GM18511 (cell line): ENCODE results near the gene TENM4.

Source experiments
- ATAC-seq: cut with Tn5 transposase; IDR thresholded peaks from one replicate; pipeline ENCODE4 v1.9.1; 2021; ENCODE audit warnings: mild to moderate bottlenecking, moderate library complexity; ENCODE audit not compliant: unreplicated experiment

The TENM4 gene

DNA sequence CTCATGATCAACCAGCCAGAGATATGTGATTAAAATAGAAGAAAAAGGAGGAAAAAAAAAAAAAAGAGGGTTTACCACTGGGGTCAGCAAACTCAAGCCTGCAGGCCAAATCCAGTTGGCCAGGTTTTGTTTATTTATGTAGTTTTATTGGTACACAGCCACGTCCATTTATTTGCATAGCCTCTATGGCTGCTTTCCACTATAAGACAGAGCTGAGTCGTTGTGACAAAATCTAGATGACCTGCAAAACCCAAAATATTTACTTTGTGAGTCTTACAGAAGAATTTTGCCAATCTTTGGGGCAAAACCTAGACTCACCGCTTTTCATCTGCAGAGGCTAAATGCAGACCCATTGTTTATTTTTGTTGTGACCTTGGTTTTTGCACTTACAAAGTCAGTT, 87.1 kb downstream of the TENM4 start:
- ATAC-seq, result no peak

DNA sequence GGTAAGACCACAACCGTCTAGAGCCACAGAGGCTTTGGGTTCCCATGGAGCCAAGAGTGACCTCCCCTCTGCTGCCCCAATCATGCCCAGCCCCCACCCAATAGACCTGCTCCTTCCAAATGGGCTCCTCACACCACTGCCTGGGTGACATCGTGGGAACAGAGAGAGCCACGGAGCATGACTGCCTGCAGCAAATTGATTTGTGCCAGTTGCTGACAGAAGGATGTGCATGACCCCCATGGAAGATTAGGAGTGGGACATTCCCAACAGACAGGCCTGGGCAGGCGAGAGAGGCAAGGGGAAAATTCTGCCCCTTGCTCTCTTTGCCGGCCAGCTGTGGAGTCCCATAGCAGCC, 88.5 kb downstream of the TENM4 start:
- ATAC-seq, result no peak

GRCh38 chr11:79348976-79349682, 91.7 kb downstream of the TENM4 start:
- ATAC-seq, result no peak

DNA sequence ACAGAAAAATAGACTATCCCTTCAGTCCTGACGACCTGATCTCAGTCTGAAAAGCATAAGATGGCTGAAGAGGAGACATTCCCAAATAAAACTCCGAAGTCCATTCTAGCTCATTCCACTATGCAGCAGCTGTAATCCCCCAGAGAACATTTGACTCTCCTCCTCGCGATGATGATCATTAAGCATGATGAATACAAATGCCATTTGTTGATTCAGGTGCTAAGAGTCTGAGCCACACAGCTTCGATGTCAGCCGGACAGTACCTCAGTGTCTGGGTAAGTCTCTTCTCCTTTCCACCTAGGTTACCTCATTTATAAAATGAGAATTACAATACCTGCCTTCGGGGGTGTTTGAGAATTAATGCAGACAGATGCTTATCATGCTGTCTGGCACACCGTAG, 94.8 kb downstream of the TENM4 start:
- ATAC-seq, result no peak

DNA sequence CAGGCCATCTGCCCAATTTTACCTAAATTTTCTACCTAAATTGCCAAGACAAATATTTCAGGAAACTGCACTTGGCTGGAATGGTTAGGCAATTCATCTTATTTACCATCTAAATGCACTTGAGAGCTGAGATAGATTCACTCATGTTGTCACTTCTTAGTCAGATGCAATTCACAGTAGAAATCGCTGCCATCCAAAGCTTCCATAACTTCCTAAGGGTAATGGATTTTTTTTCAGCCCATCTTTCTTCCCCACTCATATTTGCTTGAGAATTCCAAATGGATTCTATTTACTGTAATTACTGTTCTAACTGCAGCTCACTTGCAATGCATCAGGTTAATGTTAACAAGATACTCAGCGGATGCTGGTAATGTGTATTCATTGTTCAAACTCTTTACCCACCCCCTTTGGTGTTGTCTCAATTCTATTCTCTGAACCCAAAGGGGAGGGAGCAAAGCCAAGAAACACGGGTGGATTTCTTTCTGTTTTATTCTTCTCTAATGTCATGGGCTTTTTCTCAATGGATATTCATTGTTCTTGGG, 96.0 kb downstream of the TENM4 start:
- no peak for ATAC-seq

GRCh38 chr11:79342686-79343085, 98.1 kb downstream of the TENM4 start:
- ATAC-seq, result no peak

GRCh38 chr11:79342236-79342635, 98.6 kb downstream of the TENM4 start:
- no peak for ATAC-seq

DNA sequence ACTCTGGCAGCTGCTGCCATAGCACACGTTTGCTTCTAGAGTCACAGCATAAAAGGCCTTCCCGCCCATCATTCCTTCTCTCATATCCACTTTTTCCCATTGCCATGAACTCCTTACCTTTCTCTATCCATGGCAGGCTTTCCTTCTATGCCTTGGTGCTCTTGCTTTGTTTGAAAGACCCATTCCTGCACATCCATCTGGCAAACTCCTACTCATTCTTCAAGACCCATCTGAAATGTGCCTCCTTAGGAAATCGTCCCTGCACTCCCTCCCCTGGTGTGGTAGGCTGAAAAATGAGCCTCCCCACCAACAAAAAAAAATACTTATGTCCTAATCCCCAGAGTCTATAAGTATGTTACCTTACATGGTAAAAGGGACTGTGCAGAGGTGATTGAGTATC, 100.3 kb downstream of the TENM4 start:
- no peak for ATAC-seq

DNA sequence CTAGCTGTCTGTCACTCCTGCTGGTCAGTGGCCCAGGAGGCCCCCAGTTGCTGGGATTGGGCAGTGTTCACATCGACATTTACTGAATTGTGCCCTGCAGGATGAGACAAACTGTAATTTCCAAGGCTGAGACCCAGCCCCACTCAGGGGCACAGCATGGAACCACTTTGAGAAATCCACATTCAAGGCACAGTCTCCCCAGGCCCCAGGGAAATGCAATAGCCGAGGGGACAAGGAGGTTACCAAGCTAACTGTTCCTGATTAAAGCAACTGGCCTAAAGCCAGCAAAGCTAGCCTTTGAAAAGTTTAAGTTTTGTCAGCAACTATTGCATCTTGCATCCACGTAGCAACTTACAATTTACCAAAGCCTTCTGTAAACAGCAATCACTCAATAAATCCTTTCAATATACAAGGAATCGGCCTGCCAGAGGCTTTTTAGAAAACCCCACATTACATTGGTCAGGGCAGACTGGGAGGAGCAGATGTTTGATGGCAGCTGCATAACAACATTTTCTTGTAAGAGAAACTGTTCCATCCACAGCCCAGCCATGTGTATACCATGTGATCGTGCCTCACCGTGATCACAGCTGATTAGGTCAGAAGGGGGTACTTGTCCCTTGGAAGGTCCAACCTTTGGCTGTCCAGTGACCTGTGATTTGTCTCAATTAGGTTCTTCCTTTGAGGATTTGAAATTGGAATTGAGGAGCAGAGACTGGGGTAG, 103.9 kb downstream of the TENM4 start:
- ATAC-seq, result no peak

GRCh38 chr11:79335681-79336080, 105.1 kb downstream of the TENM4 start:
- no peak for ATAC-seq

GRCh38 chr11:79333355-79333754, 107.5 kb downstream of the TENM4 start:
- ATAC-seq, result no peak

GRCh38 chr11:79332017-79332416, 108.8 kb downstream of the TENM4 start:
- no peak for ATAC-seq

DNA sequence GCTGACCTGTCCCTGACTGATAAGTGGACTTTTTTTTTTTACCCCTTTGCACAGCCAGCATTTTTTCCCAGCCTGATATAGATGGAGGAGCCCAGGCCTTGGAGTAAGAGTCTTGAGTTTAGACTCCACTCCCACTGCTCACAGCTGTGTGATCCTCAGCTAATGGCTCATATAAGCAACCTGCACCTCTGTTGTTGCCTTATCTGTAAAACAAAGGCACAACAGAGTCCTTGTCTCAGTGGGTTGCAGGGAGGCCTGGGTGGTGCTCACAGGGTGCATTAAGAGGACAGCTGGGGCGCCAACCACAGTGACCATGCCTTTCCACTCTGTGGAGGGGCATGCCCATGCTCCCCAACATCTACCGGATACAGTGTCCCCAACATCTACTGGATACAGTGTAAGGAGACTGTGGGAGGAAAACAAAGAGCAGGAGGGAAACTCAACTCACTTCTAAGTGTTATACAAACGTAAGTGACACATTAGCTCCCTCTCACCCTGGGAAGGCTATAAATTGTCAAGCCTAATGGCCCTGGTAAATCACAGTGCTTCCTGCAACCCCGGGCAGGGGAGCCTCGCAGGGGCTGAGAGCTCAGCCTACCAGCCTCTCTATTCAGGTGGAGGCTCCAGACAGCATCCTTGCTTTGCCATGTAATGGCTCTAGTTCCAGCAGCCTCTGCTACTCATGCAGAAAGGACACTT, 109.5 kb downstream of the TENM4 start:
- no peak for ATAC-seq

DNA sequence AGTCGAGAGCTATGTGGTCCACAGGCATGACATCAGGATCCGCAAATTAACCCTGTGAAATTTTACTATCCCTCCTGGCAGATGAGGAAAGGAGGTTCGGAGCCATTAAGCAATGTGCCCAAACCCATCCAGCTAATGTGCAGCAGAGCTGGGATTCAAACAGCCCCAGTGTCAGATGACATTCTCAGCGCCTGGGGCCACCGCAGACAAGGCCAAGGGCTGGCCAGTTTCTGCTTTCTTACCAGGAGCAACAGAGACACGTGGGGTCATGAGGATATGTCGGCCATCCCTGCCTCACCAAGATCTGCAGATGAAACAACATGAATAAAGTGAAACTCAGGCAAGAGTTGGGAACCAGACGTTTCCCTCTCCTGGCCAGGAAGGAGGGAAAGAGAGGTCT, 110.2 kb downstream of the TENM4 start:
- ATAC-seq, result no peak

DNA sequence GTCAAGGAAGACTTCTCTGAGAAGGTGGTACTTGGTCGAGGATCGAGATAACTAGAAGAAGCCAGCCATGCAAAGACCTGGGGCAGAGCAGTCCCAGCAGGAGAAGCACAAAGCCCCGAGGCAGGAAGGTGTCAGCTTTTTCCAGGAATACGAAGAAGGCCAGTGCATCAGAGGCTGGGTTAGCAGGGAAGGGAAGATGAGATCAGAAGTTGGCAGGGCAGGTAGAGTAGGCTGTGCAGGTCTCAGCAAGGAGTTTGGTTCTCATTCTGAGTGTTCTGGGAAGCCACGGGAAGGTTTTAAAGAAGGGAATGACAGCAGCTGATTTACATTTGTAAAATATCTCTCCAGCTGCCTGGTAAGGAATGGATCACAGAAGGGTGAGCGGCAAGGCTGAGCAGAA, 111.3 kb downstream of the TENM4 start:
- no peak for ATAC-seq

DNA sequence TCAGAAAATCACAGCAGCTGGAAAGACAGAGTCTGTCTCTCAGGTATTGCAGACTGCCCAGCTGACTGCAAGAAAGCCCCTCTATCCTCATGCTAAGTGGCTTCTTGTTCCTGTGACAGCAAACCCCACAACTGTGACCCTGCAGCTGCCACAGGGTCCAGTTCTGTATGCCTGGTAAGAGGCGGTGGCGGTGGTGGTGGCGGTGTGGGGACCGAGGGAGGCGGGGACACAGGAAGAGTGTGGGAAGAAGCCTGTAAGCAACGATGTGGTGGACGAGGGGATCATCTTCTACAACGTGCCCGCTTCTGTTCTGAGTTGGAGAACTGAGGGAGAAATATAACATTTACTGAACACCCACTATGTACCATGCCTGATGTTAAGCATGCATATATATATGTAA, 112.4 kb downstream of the TENM4 start:
- ATAC-seq, result no peak

GRCh38 chr11:79325851-79326250, 115.0 kb downstream of the TENM4 start:
- ATAC-seq, result no peak

DNA sequence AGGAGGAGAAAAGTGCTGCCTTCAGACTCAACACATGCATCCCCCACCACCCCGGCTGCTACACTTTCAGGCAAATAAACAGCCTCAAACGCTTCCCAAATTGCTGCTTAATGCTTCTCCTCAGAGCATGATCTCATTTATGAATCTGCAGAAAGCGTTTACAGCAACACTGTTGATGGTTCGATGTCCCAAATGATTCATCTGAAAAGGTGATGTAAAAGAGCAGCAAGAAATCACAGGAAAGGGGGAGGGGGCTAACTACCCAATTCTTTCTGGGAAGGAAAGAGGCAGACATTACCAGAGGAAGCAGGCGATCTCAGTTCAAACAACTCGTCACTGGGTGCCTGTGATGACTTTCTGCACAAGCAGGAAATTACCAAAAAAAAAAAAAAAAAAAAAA, 119.6 kb downstream of the TENM4 start:
- no peak for ATAC-seq

DNA sequence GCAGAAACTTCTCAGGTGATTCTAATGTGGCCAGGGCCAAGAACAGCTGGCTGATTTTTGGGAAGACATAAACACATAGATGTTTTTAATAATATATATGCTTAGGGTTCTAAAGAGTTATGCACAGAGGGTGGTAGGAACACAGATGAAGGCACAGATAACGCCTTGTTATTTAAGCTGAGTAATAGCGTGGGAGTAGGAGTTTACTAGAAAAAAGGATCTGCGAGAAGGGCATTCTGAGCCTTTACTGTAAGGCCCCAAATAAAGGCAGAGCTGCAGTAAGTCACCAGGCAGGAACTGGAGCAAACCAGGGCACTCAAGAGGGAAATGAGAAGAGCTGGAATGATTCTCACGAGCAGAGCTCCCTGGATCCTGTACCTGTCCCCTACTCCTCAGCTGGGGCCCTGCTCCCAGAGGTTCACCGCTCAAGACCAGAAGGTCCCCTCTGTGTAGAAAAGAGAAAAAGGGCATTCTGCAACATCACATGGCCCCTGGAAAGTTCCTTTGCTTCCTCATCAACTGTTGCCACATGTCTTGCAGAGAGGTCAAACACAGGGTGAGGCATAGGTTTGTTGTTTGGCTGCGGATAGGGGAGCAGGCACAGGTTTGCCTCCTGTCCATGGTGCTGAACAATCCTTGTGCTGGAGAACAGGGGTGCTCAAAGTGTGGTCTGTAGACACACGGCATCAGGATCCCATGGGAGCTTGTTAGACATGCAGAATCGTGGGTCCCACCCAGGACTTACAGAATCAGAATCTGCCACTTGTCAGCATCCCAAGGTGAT, 125.7 kb downstream of the TENM4 start:
- no peak for ATAC-seq

GRCh38 chr11:79313530-79313913, 127.3 kb downstream of the TENM4 start:
- ATAC-seq, result no peak
